Heart left ventricle (tissue), 13 donors: Measurements from ENCODE around the gene AVPR2.

Experiments used
- POLR2A ChIP-seq, 2 donors: fragments of 450-650 bp; IDR thresholded peaks; one replicate each; pipeline ENCODE4 v1.6.1; 2017; ENCODE audit warnings: antibody characterized with exemption in 2 of 2, mild to moderate bottlenecking in 2 of 2, moderate library complexity in 2 of 2
- TF ChIP-seq, protein P1 (sequence below), 12 donors: fragments of 200-600 bp; sonication (generic) in 4 of 12; IDR thresholded peaks; one replicate each; pipeline versions ENCODE4 v1.5.0 to v1.8.0; 2018 to 2022; ENCODE audit warnings: antibody characterized with exemption in 12 of 12, mild to moderate bottlenecking in 5 of 12
- donor health status: ischemic (EF 13 %, LVEDD 7.1; RV severe dilation, severe dysfunction).
- donor health status: DM: no; HTN: yes; CAD: no.
- donor health status: DM: no; HTN: no; CAD: no.
- donor health status: ischemic (EF 25% LVEDD 6.9; RV normal size, moderate dysfunction).
- donor health status: ischemic (EF 25% LVEDD 5.7; RV mildly dilated, moderate dysfunction).
- donor health status: ischemic (EF 35%, LVEDD 5.7; RV mildly dilated, moderate dysfunction).
- donor health status: nonischemic (EF 11% LVEDD 7.7; RV severe dilation, severe dysfunction).
- donor health status: DM: yes; HTN: yes; CAD: no.
- donor health status: PGD.
- donor health status: ischemic (EF 29% LVEDD 5.4; RV normal size, mild dysfunction).
- donor health status: nonischemic (EF 23%, LVEDD 6.1; RV moderate dilation, normal function).

- TF ChIP-seq, protein P1, sequence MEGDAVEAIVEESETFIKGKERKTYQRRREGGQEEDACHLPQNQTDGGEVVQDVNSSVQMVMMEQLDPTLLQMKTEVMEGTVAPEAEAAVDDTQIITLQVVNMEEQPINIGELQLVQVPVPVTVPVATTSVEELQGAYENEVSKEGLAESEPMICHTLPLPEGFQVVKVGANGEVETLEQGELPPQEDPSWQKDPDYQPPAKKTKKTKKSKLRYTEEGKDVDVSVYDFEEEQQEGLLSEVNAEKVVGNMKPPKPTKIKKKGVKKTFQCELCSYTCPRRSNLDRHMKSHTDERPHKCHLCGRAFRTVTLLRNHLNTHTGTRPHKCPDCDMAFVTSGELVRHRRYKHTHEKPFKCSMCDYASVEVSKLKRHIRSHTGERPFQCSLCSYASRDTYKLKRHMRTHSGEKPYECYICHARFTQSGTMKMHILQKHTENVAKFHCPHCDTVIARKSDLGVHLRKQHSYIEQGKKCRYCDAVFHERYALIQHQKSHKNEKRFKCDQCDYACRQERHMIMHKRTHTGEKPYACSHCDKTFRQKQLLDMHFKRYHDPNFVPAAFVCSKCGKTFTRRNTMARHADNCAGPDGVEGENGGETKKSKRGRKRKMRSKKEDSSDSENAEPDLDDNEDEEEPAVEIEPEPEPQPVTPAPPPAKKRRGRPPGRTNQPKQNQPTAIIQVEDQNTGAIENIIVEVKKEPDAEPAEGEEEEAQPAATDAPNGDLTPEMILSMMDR (IDR thresholded peaks at IDR 0.05) = no peak
- TF ChIP-seq POLR2A (IDR thresholded peaks at IDR 0.05) = no peak
Observed at GRCh38 chrX:153934148-153934761, 29.8 kb downstream of the AVPR2 start.
